ENCODE data around the gene LYZL1. TPM values are rescaled to one million over a fixed set of nuclear protein-coding genes. Genes with fewer than 3 reads are reported as not detected.

Gene LYZL1
- total RNA-seq, 1 experiment from 2014 or later, result not detected

DNA sequence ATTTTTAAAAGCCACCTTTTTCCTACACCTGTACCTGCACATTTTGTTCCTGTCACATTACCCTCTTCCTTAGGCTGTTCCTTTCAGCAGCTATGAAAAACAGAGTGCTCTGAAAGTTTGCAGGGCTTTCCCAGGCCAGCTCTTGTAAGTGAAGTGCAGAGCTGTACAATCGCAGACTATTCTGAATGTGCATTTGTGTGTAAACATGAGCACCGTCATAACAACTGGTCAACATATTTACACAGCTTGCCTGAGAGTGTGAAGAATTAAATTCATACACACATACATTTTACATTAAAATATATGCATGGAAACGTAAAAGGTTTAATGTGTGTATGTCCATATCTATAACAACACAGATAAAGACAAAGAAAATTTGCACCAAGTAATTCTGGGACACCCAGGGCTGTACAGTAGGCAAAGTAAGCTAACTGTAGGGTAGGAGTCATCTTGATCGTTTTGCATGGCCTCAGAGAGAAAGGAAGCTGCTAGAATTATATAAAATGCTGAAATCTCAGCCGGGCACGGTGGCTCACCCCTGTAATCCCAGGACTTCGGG is 23.6 kb upstream of the LYZL1 start:
- Histone ChIP-seq H2AFZ (no peak overlapping the region), H3K79me2 (ENCODE audit: low read depth) (no peaks in the 10 kb centered on the region), H4K20me1 (ENCODE audit: insufficient read depth) (no peaks in the 10 kb centered on the region), H3K27me3 (ENCODE audit: insufficient read depth, low read depth) (no peaks in the 10 kb centered on the region), H3F3A (ENCODE audit: insufficient read depth, low read depth) (no peaks in the 10 kb centered on the region), H3K4me1 (replicated peaks; ENCODE audit: insufficient read depth) (no peaks in the 10 kb centered on the region), H3K4me2 (no peak overlapping the region), H3K4me3 (no peak overlapping the region), H3K27ac (no peak overlapping the region), H3K36me3 (ENCODE audit: low read depth) (no peaks in the 10 kb centered on the region), H3K9me3 (ENCODE audit: insufficient read depth, low read depth) (no peaks in the 10 kb centered on the region), H3K9me2 (ENCODE audit: insufficient read depth) (no peaks in the 10 kb centered on the region)
- CTCF ChIA-PET, result no interaction called here
- intact Hi-C loops (cut with micrococcal nuclease; ENCODE audit: unreplicated experiment), result no loop called here
- BruUV-seq (replicated peaks), result no TSS peak
- no peak for TF ChIP-seq EZH2 (IDR thresholded peaks at IDR 0.05; ENCODE audit: low read depth)
- TF ChIP-seq, protein P1, sequence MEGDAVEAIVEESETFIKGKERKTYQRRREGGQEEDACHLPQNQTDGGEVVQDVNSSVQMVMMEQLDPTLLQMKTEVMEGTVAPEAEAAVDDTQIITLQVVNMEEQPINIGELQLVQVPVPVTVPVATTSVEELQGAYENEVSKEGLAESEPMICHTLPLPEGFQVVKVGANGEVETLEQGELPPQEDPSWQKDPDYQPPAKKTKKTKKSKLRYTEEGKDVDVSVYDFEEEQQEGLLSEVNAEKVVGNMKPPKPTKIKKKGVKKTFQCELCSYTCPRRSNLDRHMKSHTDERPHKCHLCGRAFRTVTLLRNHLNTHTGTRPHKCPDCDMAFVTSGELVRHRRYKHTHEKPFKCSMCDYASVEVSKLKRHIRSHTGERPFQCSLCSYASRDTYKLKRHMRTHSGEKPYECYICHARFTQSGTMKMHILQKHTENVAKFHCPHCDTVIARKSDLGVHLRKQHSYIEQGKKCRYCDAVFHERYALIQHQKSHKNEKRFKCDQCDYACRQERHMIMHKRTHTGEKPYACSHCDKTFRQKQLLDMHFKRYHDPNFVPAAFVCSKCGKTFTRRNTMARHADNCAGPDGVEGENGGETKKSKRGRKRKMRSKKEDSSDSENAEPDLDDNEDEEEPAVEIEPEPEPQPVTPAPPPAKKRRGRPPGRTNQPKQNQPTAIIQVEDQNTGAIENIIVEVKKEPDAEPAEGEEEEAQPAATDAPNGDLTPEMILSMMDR (conservative IDR thresholded peaks at IDR 0.05), result no peak
- DNase-seq, result no peak
- POLR2A ChIA-PET (ENCODE audit: unreplicated experiment), result no interaction called here

DNA sequence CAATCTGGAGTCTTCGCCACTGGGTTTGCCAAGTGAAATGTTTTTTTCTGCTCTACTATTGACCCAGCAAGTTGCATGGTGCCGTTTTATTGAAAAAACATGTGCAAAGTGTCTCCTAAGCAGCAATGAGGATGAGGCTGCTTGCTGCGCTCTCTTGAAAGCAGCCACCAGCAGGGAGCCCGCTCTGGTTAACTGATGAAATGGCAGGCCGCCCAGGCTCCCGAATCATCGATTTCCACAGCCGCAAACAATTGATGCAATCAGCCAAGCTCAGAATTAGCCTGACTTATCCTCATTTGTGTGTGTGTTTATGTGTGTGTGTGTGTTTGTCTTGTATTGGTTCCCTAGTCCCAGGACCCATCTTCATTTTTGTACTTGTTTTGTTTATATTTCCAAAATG is 22.2 kb upstream of the LYZL1 start:
- H3K79me2 ChIP-seq (ENCODE audit: low read depth), result no peaks in the 10 kb centered on the region
- intact Hi-C loops (cut with micrococcal nuclease; ENCODE audit: unreplicated experiment), result no loop called here
- no peak overlapping the region for H3K27ac ChIP-seq
- no peak for DNase-seq
- no peak overlapping the region for H2AFZ ChIP-seq
- no peaks in the 10 kb centered on the region for H3K9me3 ChIP-seq (ENCODE audit: insufficient read depth, low read depth)
- ChIA-PET POLR2A (ENCODE audit: unreplicated experiment) (no interaction called here), CTCF (no interaction called here)
- no peaks in the 10 kb centered on the region for H4K20me1 ChIP-seq (ENCODE audit: insufficient read depth)
- H3K4me1 ChIP-seq (replicated peaks; ENCODE audit: insufficient read depth), result no peaks in the 10 kb centered on the region
- no peak for TF ChIP-seq EZH2 (IDR thresholded peaks at IDR 0.05; ENCODE audit: low read depth)
- TF ChIP-seq, protein P1 (conservative IDR thresholded peaks at IDR 0.05), result no peak
- H3K4me3 ChIP-seq, result no peak overlapping the region
- H3K36me3 ChIP-seq (ENCODE audit: low read depth), result no peaks in the 10 kb centered on the region
- no peaks in the 10 kb centered on the region for H3F3A ChIP-seq (ENCODE audit: insufficient read depth, low read depth)
- H3K27me3 ChIP-seq (ENCODE audit: insufficient read depth, low read depth), result no peaks in the 10 kb centered on the region
- no peaks in the 10 kb centered on the region for H3K9me2 ChIP-seq (ENCODE audit: insufficient read depth)
- BruUV-seq (replicated peaks), result no TSS peak
- no peak overlapping the region for H3K4me2 ChIP-seq

DNA sequence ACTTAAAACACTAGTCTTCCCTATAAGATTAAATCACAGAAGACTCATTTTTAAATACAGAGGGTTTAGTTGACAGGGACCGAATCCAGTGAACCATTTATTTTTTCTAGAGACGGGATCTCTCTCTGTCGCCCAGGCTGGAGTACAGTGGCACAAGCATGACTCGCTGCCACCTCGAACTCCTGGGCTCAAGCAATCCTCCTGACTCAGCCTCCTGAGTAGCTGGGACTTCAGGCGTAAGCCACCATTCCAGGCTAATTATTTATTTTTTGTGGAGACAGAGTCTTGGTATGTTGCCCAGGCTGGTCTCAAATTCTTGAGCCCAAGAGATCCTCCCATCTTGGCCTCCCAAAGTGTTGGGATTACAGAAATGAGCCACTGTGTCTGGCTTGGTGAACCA is 20.9 kb upstream of the LYZL1 start:
- no peak overlapping the region for H3K27ac ChIP-seq
- no peaks in the 10 kb centered on the region for H3K9me2 ChIP-seq (ENCODE audit: insufficient read depth)
- DNase-seq, result no peak
- no peak overlapping the region for H2AFZ ChIP-seq
- no peaks in the 10 kb centered on the region for H3K9me3 ChIP-seq (ENCODE audit: insufficient read depth, low read depth)
- intact Hi-C loops (cut with micrococcal nuclease; ENCODE audit: unreplicated experiment), result no loop called here
- no TSS peak for BruUV-seq (replicated peaks)
- H3K27me3 ChIP-seq (ENCODE audit: insufficient read depth, low read depth), result no peaks in the 10 kb centered on the region
- no peaks in the 10 kb centered on the region for H3K79me2 ChIP-seq (ENCODE audit: low read depth)
- CTCF ChIA-PET, result no interaction called here
- H3K4me2 ChIP-seq, result no peak overlapping the region
- H4K20me1 ChIP-seq (ENCODE audit: insufficient read depth), result no peaks in the 10 kb centered on the region
- POLR2A ChIA-PET (ENCODE audit: unreplicated experiment), result no interaction called here
- TF ChIP-seq EZH2 (IDR thresholded peaks at IDR 0.05; ENCODE audit: low read depth), result no peak
- TF ChIP-seq, protein P1 (conservative IDR thresholded peaks at IDR 0.05), result no peak
- H3K4me3 ChIP-seq, result no peak overlapping the region
- no peaks in the 10 kb centered on the region for H3F3A ChIP-seq (ENCODE audit: insufficient read depth, low read depth)
- no peaks in the 10 kb centered on the region for H3K4me1 ChIP-seq (replicated peaks; ENCODE audit: insufficient read depth)
- H3K36me3 ChIP-seq (ENCODE audit: low read depth), result no peaks in the 10 kb centered on the region
